T-helper 9 cell (primary cell): ENCODE results near the gene KCNN1.
A peak's percentile ranks its signal among the peaks of the same experiment; 100 is the strongest.

ENCODE experiments used
- DNase-seq: peaks from one replicate; pipeline ENCODE4 v3.0.0-alpha.2; 2020

KCNN1 gene

GRCh38 chr19:17947815-17948513, 18.9 kb upstream of the KCNN1 start:
- DNase-seq = peak; percentile 91

GRCh38 chr19:17948514-17948900, 18.4 kb upstream of the KCNN1 start:
- DNase-seq = no peak

- no peak for DNase-seq
These were observed 17.7 kb upstream of the KCNN1 start for GRCh38 chr19:17948931-17949930.

GRCh38 chr19:17949956-17950309, 17.0 kb upstream of the KCNN1 start:
- DNase-seq = no peak

- DNase-seq = peak; percentile 59
These were observed 16.4 kb upstream of the KCNN1 start for GRCh38 chr19:17950310-17951156.

GRCh38 chr19:17951157-17951989, 15.5 kb upstream of the KCNN1 start:
- no peak for DNase-seq

GRCh38 chr19:17951990-17952976, 14.6 kb upstream of the KCNN1 start:
- no peak for DNase-seq

GRCh38 chr19:17953316-17953801, 13.5 kb upstream of the KCNN1 start:
- no peak for DNase-seq

- DNase-seq = no peak
These were observed 13.0 kb upstream of the KCNN1 start for GRCh38 chr19:17953869-17954268.

GRCh38 chr19:17954401-17954800, 12.5 kb upstream of the KCNN1 start:
- no peak for DNase-seq

GRCh38 chr19:17957149-17957849, 9.6 kb upstream of the KCNN1 start:
- DNase-seq = no peak

- DNase-seq = no peak
These were observed 9.0 kb upstream of the KCNN1 start for GRCh38 chr19:17957885-17958284.

- DNase-seq = no peak
These were observed 2.8 kb upstream of the KCNN1 start for GRCh38 chr19:17963936-17964691.

GRCh38 chr19:17965370-17966128, 1.4 kb upstream of the KCNN1 start:
- no peak for DNase-seq

- no peak for DNase-seq
These were observed 801 bp upstream of the KCNN1 start for GRCh38 chr19:17966129-17966483.

- DNase-seq = no peak
These were observed 547 bp downstream of the KCNN1 start for GRCh38 chr19:17967257-17968051.

GRCh38 chr19:17968362-17968761, 1.5 kb downstream of the KCNN1 start:
- no peak for DNase-seq
